BJ (cell line): ENCODE data around the gene PRKAR1B. TPM values are rescaled to one million over a fixed set of nuclear protein-coding genes. Genes with fewer than 3 reads are reported as not detected.

Experiments
- CTCF ChIA-PET: fragments of 350-600 bp; formaldehyde crosslinking; extraction: SDS; loops from one replicate; lab custom pipeline; 2021; ENCODE audit warnings: antibody characterized with exemption, inconsistent platforms; lab: Yijun Ruan, JAX
- POLR2A ChIA-PET: fragments of 300-600 bp; sonication (Branson Sonifier 250); formaldehyde crosslinking; extraction: SDS; loops from one replicate; lab custom pipeline; 2021; ENCODE audit warnings: antibody characterized with exemption; lab: Charles Lee
- DNase-seq: peaks from one replicate; pipeline ENCODE4 v3.0.0-alpha.2; 2011; ENCODE audit warnings: low read depth
- H3K27me3 ChIP-seq: 2 replicates; pipeline ENCODE4 v1.6.0; 2011; ENCODE audit warnings: low read length; ENCODE audit not compliant: control insufficient read depth, insufficient read depth
- H3K36me3 ChIP-seq: 2 replicates; pipeline ENCODE4 v1.5.1; 2011; ENCODE audit warnings: low read length; ENCODE audit not compliant: control insufficient read depth, insufficient read depth
- H3K4me3 ChIP-seq: 2 replicates; pipeline ENCODE4 v1.5.1; 2011; ENCODE audit warnings: low read depth, mild to moderate bottlenecking, control low read depth, low read length
- polyA plus RNA-seq: library from polyadenylated mRNA; depleted of rRNA; stranded (reverse); fragments of >200 nt; gene quantifications from 2 replicates; pipeline ENCODE4 v1.2.3, GENCODE V29; 2011
- TF ChIP-seq, protein P1 (sequence below): IDR thresholded peaks from 2 replicates; pipeline ENCODE4 v1.5.1; 2011; ENCODE audit warnings: low read depth, mild to moderate bottlenecking, control low read depth, inconsistent platforms, low read length, moderate library complexity; ENCODE audit not compliant: insufficient read depth

Gene PRKAR1B
- polyA plus RNA-seq, 1 experiment: 7.4 TPM

DNA sequence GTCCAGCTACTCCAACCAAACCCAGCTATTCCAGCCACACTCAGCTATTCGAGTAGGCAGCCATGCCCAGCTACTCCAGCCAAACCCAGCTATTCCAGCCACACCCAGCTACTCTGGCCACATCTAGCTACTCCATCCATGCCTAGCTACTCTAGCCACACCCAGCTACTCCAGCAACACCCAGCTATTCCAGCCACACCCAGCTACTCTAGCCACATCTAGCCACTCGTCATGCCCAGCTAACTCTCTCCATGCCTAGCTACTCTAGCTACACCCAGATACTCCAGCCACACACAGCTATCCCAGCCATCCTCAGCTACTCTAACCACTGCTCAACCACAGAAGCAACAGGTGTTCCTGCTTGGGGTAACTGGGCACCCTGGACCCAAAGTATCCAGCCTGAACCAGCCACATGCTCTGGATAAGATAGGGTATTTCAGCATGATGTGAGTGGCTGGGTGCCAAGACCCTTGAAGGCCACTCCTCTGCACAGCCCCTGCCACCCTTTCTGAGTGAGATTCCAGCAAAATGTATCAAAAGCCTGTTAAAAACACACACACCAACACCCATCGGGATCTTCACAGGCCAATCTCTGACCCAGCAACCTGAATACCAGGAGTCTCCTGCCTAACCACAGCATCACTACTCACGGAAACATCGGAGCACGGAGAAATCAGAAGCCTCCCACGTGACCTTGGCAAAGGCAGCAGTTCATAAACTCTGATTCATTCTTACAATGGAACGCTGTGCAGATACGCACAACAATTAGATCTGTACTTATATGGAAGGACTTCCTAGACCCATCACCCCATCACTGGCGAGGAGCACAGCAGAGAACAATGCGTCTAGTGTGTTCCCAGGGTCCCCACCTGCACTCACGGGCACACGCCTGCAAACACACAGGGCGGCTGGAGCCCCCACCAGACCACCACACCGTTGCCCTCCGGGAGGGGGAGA, 52.3 kb downstream of the PRKAR1B start:
- CTCF ChIA-PET: no interaction called here
- POLR2A ChIA-PET: no interaction called here
- Histone ChIP-seq H3K27me3 (no peaks in the 10 kb centered on the region), H3K4me3 (no peak overlapping the region), H3K36me3 (no peaks in the 10 kb centered on the region)
- no peak for DNase-seq
- TF ChIP-seq, protein P1, sequence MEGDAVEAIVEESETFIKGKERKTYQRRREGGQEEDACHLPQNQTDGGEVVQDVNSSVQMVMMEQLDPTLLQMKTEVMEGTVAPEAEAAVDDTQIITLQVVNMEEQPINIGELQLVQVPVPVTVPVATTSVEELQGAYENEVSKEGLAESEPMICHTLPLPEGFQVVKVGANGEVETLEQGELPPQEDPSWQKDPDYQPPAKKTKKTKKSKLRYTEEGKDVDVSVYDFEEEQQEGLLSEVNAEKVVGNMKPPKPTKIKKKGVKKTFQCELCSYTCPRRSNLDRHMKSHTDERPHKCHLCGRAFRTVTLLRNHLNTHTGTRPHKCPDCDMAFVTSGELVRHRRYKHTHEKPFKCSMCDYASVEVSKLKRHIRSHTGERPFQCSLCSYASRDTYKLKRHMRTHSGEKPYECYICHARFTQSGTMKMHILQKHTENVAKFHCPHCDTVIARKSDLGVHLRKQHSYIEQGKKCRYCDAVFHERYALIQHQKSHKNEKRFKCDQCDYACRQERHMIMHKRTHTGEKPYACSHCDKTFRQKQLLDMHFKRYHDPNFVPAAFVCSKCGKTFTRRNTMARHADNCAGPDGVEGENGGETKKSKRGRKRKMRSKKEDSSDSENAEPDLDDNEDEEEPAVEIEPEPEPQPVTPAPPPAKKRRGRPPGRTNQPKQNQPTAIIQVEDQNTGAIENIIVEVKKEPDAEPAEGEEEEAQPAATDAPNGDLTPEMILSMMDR: no peak

DNA sequence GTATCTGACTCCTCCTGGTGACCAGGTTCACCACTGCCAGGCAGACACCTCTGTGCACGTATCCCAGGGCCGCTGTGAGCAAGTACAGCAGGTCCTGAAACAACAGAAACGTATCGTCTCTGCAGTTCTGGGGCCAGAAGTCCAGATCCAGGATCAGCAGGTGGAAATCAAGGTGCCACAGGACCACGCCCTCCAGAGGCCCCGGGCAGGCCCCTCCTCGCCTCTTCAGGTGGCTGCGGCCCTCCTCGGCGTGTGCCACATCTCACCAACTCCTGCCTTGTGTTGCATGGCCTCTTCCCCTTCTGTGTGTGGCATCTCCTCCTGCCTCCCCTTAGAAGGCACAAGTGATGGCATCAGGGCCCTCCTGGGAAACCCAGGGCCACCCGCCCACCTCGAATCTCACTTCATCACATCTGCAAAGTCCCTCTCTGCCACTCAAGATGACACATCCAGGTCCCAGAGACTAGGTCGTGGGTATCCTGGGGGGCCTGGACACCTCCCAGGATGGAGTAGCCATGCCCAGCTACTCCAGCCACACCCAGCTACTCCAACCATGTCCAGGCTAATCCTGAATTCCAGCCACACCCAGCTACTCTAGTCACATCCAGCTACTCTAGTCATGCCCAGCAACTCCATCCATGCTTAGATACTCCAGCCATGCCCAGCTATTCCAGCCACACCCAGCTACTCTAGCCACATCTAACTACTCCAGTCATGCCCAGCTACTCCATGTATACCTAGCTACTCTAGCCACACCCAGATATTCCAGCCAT, 53.2 kb downstream of the PRKAR1B start:
- H3K27me3 ChIP-seq: no peaks in the 10 kb centered on the region
- H3K36me3 ChIP-seq: no peaks in the 10 kb centered on the region
- CTCF ChIA-PET: no interaction called here
- no peak overlapping the region for H3K4me3 ChIP-seq
- TF ChIP-seq, protein P1: no peak
- no peak for DNase-seq
- POLR2A ChIA-PET: no interaction called here

DNA sequence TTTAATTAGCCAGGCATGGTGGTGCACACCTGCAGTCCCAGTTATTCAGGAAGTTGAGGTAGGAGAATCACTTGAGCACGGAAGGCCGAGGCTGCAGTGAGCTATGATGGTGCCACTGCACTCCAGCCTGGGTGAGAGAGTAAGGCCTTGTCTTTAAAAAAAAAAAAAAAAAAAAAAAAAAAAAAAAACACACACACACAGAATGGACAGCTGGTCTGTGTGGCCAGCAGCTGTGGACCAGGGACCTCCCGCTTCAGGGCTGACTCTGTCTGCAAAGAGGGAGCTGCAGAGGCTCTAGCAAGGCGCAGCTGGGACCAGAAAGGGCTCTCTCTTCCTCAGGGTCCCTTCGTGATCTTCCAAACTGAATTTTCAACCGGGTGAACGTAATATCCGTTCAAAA, 54.2 kb downstream of the PRKAR1B start:
- TF ChIP-seq, protein P1: no peak
- H3K27me3 ChIP-seq: no peaks in the 10 kb centered on the region

DNA sequence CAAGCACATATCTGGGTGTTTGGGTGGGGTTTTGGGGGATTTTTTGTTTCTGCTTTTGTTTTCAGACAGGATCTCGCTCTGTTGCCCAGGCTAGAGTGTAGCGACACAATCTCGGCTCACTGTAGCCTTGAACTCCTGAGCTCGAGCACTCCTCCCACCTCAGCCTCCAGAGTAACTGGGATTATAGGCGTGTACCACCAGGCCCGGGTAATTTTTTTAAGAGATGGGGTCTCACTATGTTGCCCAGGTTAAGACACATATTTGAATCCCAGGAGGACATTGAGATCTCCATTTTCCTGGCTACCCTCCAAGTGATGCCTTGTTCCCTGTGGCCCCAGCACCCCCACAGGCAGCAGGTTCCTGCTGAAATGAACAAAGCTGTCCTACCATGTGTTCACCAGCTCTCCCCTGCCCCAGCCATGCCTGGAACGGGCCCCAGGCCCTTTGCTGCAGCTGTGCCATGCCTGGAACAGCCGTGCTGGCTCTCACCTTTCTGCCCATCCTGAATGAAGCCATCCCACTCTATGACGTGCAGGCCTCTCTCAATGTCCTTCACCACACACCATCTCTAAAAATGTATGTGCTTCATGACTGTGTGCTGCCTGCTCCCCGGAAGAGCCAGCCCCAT, 55.6 kb downstream of the PRKAR1B start:
- TF ChIP-seq, protein P1: no peak
- CTCF ChIA-PET: no interaction called here
- POLR2A ChIA-PET: no interaction called here

More for the DNA sequence above, 54.2 kb downstream of the PRKAR1B start:
- DNase-seq: no peak
- ChIA-PET CTCF (no interaction called here), POLR2A (no interaction called here)
- Histone ChIP-seq H3K4me3 (no peak overlapping the region), H3K36me3 (no peaks in the 10 kb centered on the region)

More for the DNA sequence above, 55.6 kb downstream of the PRKAR1B start:
- Histone ChIP-seq H3K27me3 (no peaks in the 10 kb centered on the region), H3K36me3 (no peaks in the 10 kb centered on the region), H3K4me3 (no peak overlapping the region)
- DNase-seq: no peak
